Activated CD4-positive, alpha-beta T cell treated with anti-CD3 and anti-CD28 coated beads, Interleukin-2, amount 50 U/mL, for 24 hours (primary cell): ENCODE results near the gene CENPN.

Experiments used
- DNase-seq, 2 donors: peaks; one replicate each; pipeline ENCODE4 v3.0.0-alpha.2; 2020; ENCODE audit warnings: low read depth in 1 of 2, low spot score in 1 of 2

CENPN gene

DNA sequence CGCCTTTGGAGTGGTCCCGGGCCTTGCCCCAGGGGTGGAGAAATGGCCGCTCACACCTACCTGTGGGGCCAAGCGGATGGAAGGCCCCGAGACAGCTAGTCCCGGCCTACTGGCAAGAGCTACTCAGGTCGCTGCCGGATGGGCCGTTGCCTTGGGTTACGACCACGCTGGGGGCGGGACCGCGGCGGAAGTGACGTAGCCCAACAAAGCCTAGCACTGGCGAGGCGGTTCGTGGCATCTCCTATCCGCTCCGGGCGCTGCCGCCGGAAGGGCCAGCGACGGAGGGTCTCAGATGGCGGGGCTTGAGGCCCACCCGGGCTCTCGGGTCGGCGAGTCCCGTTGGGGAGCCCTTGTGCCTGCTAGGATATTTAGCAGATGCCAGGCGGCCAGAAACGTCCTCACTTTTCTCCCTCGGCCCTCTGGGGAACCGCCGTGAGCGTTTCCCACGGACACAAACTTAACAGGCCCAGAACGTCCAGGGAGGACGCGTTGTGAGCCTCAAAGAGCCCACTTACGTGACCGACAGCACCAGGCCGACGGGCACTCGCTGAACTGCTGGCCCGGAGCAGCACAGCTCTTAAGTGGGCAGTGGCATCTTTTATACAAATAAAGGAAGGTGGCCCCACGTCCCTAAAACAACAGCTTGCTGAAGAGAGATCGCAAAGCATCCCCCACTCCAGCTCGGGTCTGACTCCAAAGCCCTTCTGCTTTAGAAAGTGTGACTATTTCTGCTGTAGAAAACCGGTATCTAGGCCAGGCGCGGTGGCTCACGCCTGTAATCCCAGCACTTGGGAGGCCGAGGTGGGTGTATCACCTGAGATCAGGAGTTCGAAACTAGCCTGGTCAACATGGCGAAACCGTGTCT is 70.3 kb downstream of the CENPN start, which contains the start of gene C16orf46:
Gene C16orf46, minus strand, starts transcription at position 163 of the 865 bp plus-strand sequence. CDS start 13,283 bp downstream, outside the sequence.
- peak; percentile 96 to 98 for DNase-seq

DNA sequence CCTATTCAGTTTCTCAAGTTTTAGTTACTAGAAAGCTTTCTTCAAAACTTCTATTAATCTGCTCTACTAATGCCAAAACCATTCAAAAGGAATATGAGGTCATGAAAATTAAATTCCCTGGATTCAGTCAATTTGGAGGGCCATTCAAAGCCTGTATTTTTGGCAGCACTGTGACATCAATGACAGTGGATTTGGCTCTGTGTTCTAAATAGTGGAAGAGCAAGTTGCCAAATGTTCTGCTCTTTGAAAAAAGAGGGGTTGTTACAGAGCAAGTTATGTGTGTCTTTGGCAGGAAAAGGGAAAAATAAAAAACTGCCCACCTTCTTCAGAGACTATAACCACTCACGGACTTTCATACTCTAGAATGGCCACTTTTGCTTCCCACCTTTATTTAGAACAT is 73.2 kb downstream of the CENPN start:
- DNase-seq: no peak

DNA sequence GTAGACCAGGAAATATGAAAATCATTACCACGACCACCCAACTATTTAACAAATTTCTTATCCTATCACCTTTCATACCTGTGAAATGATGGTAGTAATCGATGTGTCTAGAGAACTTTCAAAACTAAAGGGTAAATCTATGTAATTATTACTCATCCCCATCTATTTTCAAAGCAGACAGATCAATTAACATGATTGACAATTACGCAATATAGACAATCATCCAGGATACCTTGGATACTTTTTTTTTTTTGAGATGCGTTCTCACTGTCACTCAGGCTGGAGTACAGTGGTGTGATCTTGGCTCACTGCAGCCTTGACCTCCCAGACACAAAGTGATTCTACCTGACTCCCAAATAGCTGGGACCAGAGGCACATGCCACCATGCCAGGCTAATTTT is 74.0 kb downstream of the CENPN start:
- no peak for DNase-seq
